NCI-H526 (cell line): Measurements from ENCODE around the gene PCDHGA11.
A peak's percentile ranks its signal among the peaks of the same experiment; 100 is the strongest.
"Not testable (repeated sequence)": the region's sequence is repeated elsewhere in the genome, so short reads cannot be mapped to it uniquely, and the experiment has no call there.

Source experiments
- DNase-seq, 2 experiments: peaks; one replicate each; lab custom pipeline; 2025; lab: John Stamatoyannopoulos, UW

Gene PCDHGA11

DNA sequence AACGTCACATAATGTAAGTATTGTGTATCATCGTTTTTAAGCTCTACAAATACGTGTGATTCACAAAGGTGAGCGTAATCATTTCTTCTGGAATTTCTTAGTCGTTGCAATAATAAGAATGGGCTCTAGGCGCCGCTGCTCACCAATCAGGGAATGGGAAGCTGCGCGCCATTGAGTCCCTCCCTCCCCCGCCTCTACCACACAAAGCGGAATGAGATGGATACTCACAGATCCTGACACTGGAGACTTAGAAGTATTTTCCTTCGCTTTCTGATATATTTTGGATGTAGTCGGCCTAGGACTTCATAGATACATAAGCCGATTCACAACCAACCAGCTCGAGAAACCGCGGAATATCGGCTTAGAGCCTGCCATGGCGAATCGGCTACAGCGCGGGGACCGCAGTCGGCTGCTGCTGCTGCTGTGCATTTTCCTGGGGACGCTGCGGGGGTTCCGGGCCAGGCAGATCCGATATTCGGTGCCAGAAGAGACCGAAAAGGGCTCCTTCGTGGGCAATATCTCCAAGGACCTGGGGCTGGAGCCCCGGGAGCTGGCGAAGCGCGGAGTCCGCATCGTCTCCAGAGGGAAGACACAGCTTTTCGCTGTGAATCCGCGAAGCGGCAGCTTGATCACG is at the start of gene PCDHGA11:
Gene PCDHGA11 (plus strand): TSS at position 197 of the 634 bp plus-strand sequence. CDS start 177 bp downstream, at position 374.
- peak in 1 of 2 experiments; percentile 27 for DNase-seq

DNA sequence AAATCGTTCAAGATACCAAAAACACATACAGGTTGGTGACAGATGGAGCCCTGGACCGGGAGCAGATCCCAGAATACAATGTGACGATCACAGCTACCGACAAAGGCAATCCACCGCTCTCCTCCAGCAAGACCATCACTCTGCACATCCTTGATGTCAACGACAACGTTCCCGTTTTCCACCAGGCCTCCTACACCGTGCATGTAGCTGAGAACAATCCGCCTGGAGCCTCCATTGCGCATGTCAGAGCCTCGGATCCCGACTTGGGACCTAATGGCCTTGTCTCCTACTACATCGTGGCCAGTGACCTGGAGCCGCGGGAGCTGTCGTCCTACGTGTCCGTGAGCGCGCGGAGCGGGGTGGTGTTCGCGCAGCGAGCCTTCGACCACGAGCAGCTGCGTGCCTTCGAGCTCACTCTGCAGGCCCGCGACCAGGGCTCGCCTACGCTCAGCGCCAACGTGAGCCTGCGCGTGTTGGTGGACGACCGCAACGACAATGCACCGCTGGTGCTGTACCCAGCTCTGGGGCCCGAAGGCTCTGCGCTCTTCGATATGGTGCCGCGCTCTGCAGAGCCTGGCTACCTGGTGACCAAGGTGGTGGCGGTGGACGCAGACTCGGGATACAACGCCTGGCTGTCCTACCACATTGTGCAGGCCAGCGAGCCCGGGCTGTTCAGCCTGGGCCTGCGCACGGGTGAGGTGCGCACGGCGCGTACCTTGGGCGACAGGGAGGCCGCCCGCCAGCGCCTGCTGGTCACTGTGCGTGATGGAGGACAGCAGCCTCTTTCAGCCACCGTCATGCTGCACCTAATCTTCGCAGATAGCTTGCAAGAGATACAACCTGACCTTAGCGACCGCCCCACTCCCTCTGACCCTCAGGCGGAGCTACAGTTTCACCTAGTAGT is 49.0 kb upstream of the PCDHGA11 start:
- no peak for DNase-seq

DNA sequence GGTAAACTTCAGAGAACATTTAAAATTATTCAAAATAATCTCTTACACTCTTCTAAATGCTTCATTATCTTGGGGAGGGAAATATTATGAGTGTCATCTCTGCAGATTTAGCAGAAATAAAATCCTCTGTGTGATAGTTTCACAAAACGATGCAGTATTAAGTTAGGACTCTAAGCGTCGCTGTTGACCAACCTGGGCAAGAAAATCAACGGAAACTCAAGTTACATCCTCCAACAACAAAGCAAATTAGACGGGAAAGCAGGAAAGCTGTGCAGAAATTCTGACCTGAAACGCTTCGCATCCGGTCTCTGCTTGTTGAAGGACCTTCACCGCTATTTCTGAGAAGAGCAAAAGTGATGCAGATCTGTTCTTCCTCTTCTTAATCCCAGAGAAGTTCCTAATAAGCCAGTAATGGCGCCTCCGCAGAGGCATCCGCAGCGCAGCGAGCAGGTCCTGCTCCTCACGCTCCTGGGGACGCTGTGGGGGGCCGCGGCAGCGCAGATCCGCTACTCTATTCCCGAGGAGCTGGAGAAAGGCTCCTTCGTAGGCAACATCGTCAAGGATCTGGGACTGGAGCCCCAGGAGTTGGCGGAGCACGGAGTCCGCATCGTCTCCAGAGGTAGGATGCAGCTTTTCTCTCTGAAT is 47.1 kb upstream of the PCDHGA11 start, which contains the start of gene PCDHGA6:
Gene PCDHGA6 (plus strand): TSS at position 219 of the 645 bp plus-strand sequence. CDS start 193 bp downstream, at position 412.
- no peak for DNase-seq

DNA sequence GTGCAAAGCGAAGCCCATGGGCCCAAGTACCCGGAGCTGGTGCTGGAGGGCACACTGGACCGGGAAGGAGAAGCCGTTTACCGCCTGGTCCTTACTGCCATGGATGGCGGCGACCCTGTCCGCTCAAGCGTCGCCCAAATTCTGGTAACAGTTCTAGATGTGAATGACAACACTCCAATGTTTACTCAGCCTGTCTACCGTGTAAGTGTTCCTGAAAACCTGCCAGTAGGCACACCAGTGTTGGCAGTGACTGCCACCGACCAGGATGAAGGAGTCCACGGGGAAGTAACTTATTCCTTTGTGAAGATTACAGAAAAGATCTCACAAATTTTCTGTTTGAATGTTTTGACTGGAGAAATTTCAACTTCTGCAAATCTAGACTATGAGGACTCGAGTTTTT is 46.2 kb upstream of the PCDHGA11 start:
- no peak for DNase-seq

DNA sequence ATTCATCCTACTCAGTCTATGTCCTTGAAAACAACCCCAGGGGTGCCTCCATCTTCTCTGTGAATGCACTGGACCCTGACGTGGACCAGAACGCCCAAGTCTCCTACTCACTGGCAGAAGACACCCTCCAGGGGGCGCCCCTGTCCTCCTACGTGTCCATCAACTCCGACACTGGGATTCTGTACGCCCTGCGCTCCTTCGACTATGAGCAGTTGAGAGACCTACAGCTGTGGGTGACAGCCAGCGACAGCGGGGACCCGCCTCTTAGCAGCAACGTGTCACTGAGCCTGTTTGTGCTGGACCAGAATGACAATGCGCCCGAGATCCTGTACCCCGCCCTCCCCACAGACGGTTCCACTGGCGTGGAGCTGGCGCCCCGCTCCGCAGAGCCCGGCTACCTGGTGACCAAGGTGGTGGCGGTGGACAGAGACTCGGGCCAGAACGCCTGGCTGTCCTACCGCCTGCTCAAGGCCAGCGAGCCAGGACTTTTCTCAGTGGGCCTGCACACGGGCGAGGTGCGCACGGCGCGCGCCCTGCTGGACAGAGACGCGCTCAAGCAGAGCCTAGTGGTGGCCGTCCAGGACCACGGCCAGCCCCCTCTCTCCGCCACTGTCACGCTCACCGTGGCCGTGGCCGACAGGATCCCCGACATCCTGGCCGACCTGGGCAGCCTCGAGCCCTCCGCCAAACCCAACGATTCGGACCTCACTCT is 45.3 kb upstream of the PCDHGA11 start:
- DNase-seq = peak in 1 of 2 experiments; percentile 14

DNA sequence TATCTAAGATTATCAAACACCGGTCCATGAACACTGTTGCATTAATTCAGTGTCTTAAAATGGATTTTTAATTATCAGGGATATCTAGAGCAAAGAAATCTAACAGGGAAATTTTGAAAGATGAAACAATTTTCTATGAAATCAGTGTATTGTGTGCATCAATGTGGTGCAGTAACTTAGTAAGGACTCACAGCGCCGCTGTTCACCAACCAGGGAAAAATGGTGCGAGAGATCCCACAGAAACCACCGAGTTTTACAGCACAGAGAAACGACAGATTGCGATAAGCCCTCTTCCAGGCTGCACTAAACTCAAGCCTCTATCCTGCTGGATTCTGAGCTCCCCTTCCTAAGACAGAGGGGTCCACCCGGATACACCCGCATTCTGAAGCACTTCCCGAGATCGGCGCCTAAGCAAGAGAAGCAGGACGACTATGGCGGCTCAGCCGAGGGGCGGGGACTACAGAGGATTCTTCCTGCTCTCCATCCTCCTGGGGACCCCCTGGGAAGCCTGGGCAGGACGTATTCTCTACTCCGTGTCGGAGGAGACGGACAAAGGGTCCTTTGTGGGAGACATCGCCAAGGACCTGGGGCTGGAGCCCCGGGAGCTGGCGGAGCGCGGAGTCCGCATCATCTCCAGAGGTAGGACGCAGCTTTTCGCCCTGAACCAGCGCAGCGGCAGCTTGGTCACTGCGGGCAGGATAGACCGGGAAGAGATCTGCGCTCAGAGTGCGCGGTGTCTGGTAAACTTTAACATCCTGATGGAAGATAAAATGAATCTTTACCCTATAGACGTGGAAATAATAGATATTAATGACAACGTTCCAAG is 38.2 kb upstream of the PCDHGA11 start, which contains the start of gene PCDHGA7:
Gene PCDHGA7 (plus strand): TSS at position 274 of the 826 bp plus-strand sequence. CDS start 158 bp downstream, at position 432.
- no peak for DNase-seq

DNA sequence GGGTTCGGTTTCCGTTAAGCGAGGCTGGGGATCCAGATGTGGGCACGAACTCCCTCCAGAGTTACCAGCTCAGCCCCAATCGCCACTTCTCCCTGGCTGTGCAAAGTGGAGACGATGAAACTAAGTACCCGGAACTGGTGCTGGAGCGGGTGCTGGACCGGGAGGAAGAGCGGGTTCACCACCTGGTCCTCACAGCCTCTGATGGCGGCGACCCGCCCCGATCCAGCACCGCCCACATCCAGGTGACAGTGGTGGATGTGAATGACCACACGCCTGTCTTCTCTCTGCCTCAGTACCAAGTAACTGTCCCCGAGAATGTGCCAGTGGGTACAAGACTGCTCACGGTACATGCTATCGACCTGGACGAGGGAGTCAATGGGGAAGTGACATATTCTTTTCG is 37.5 kb upstream of the PCDHGA11 start:
- no peak for DNase-seq

DNA sequence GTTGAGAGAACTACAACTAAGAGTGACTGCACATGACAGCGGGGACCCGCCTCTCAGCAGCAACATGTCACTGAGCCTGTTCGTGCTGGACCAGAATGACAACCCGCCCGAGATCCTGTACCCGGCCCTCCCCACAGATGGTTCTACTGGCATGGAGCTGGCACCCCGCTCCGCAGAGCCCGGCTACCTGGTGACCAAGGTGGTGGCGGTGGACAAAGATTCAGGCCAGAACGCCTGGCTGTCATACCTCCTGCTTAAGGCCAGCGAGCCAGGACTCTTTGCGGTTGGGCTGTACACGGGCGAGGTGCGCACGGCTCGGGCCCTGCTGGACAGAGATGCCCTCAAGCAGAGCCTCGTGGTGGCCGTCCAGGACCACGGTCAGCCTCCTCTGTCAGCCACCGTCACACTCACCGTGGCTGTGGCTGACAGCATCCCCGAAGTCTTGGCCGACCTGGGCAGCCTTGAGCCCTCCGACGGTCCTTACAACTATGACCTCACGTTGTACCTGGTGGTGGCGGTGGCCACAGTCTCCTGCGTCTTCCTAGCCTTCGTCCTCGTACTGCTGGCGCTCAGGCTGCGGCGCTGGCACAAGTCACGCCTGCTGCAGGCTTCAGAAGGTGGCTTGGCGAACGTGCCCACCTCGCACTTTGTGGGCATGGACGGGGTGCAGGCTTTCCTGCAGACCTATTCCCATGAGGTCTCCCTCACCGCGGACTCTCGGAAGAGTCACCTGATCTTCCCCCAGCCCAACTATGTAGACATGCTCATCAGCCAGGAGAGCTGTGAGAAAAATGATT is 36.2 kb upstream of the PCDHGA11 start:
- DNase-seq = no peak

DNA sequence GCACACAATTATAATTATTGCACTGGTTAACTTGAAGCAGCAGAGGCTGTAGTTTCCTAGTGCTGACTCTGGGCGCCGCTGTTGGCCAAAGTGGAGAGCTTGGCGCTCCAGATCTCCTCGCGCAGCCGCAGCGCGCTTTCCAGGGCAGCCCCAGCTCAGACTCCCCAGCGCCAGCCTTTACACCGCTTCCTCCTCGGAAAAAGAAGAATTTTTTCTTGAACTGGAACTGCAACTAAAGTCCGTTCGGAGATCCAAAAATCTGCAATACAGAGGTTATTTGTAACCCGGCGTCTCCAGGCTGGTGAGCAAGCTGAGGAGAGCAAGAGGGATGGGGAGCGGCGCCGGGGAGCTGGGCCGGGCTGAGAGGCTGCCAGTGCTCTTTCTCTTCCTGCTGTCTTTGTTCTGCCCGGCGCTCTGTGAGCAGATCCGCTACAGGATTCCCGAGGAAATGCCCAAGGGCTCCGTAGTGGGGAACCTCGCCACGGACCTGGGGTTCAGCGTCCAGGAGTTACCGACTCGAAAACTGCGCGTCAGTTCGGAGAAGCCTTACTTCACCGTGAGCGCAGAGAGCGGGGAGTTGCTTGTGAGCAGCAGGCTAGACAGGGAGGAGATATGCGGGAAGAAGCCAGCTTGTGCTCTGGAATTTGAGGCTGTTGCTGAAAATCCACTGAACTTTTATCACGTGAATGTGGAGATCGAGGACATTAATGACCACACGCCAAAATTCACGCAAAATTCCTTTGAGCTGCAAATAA is 33.1 kb upstream of the PCDHGA11 start, which contains the start of gene PCDHGB4:
Gene PCDHGB4 (plus strand): TSS at position 142 of the 755 bp plus-strand sequence. CDS start 187 bp downstream, at position 329.
- not testable (repeated sequence) for DNase-seq

DNA sequence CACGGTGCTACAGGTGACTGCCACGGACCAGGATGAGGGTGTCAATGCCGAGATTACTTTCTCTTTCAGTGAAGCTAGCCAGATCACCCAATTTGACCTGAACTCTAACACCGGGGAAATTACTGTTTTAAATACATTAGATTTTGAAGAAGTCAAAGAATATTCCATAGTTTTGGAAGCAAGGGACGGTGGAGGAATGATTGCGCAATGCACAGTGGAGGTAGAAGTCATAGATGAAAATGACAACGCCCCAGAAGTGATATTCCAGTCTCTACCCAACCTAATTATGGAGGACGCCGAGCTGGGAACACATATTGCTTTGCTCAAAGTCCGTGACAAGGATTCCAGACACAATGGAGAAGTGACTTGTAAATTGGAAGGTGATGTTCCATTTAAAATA is 32.2 kb upstream of the PCDHGA11 start:
- DNase-seq = no peak

DNA sequence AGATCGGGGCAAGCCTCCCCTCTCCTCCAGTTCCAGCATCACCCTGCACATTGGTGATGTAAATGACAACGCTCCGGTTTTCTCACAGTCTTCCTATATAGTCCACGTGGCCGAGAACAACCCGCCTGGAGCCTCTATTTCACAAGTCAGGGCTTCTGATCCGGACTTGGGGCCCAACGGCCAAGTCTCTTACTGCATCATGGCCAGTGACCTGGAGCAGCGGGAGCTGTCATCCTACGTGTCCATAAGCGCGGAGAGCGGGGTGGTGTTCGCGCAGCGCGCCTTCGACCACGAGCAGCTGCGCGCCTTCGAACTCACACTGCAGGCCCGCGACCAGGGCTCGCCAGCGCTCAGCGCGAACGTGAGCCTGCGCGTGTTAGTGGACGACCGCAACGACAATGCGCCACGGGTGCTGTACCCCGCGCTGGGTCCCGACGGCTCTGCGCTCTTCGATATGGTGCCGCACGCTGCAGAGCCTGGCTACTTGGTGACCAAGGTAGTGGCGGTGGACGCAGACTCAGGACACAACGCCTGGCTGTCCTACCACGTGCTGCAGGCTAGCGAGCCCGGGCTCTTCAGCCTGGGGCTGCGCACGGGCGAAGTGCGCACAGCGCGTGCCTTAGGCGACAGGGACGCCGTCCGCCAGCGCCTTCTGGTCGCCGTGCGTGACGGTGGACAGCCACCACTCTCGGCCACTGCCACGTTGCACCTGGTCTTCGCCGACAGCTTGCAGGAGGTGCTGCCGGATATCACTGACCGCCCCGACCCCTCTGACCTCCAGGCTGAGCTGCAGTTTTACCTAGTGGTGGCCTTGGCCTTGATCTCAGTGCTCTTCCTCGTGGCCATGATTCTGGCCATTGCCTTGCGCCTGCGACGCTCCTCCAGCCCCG is 31.5 kb upstream of the PCDHGA11 start:
- no peak for DNase-seq

DNA sequence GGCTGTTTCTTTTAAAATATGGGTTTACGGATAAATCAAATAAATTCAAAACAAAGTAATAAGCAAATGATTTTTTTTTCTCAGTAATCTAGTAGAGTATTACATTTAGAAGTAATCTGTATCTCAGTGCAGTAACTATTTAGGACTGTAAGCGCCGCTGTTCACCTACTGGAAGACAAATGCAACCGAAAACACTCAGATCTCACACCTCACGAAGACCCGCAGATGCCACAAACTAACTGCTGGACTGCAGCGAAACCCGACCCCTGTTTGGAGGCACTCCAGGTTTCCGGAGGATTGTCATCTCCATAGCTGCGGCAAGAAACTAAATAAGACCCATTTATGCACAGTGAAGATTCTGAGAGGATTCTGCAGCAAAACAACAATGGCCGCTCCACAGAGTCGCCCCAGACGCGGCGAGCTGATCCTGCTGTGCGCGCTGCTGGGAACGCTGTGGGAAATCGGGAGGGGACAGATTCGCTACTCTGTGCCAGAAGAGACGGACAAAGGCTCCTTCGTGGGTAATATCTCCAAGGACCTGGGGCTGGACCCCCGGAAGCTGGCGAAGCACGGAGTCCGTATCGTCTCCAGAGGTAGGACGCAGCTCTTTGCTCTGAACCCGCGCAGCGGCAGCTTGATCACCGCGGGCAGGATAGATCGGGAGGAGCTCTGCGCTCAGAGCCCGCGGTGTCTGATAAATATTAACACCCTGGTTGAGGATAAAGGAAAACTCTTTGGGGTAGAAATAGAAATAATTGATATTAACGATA is 28.2 kb upstream of the PCDHGA11 start, which contains the start of gene PCDHGA8:
Gene PCDHGA8 (plus strand): TSS at position 205 of the 770 bp plus-strand sequence. CDS start 181 bp downstream, at position 386.
- DNase-seq = peak in 1 of 2 experiments; percentile 0

DNA sequence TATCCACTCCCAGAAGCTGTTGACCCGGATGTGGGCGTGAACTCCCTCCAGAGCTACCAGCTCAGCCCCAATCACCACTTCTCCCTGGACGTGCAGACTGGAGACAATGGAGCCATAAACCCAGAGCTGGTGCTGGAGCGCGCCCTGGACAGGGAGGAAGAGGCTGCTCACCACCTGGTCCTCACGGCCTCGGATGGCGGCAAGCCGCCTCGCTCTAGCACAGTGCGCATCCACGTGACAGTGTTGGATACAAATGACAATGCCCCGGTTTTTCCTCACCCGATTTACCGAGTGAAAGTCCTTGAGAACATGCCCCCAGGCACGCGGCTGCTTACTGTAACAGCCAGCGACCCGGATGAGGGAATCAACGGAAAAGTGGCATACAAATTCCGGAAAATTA is 27.6 kb upstream of the PCDHGA11 start:
- no peak for DNase-seq

DNA sequence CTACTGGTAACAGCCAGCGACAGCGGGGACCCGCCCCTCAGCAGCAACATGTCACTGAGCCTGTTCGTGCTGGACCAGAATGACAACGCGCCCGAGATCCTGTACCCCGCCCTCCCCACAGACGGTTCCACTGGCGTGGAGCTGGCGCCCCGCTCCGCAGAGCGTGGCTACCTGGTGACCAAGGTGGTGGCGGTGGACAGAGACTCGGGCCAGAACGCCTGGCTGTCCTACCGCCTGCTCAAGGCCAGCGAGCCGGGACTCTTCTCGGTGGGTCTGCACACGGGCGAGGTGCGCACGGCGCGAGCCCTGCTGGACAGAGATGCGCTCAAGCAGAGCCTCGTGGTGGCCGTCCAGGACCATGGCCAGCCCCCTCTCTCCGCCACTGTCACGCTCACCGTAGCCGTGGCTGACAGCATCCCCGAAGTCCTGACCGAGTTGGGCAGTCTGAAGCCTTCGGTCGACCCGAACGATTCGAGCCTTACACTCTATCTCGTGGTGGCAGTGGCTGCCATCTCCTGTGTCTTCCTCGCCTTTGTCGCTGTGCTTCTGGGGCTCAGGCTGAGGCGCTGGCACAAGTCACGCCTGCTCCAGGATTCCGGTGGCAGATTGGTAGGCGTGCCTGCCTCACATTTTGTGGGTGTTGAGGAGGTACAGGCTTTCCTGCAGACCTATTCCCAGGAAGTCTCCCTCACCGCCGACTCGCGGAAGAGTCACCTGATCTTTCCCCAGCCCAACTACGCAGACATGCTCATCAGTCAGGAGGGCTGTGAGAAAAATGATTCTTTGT is 26.3 kb upstream of the PCDHGA11 start:
- not testable (repeated sequence) for DNase-seq

DNA sequence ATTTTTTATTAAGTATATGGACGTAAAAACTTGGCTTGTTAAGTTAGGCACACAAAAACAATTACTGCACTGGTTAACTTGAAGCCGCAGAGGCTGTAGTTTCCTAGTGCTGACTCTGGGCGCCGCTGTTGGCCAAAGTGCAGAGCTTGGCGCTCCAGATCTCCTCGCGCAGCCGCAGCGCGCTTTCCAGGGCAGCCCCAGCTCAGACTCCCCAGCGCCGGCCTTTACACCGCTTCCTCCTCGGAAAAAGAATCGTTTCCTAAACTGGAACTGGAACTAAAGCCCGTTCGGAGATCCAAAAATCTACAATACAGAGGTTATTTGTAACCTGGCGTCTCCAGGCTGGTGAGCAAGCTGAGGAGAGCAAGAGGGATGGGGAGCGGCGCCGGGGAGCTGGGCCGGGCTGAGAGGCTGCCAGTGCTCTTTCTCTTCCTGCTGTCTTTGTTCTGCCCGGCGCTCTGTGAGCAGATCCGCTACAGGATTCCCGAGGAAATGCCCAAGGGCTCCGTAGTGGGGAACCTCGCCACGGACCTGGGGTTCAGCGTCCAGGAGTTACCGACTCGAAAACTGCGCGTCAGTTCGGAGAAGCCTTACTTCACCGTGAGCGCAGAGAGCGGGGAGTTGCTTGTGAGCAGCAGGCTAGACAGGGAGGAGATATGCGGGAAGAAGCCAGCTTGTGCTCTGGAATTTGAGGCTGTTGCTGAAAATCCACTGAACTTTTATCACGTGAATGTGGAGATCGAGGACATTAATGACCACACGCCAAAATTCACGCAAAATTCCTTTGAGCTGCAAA is 22.9 kb upstream of the PCDHGA11 start, which contains the start of gene PCDHGB5:
Gene PCDHGB5 (plus strand): TSS at position 192 of the 796 bp plus-strand sequence. CDS start 181 bp downstream, at position 373.
- DNase-seq = not testable (repeated sequence)
